GM12878 (cell line): ENCODE results near the gene POGLUT3. TPM values are rescaled to one million over a fixed set of nuclear protein-coding genes. Genes with fewer than 3 reads are reported as not detected.

Experiments
- ATAC-seq: fragments of 200-7000 bp; cut with Tn5 transposase; 3 replicates; pipeline ENCODE4 v1.9.1; 2020; ENCODE audit warnings: mild to moderate bottlenecking, moderate library complexity
- BruUV-seq: library from RNA; stranded (reverse); fragments of 400-500 nt; replicated peaks from 2 replicates; lab custom pipeline; 2021; lab: Mats Ljungman, UMichigan
- CTCF ChIA-PET: fragments of 300-600 bp; sonication (Branson Sonifier 250); formaldehyde crosslinking; extraction: SDS; loops from one replicate; lab custom pipeline; 2021; ENCODE audit warnings: inconsistent platforms; lab: Yijun Ruan, JAX
- POLR2A ChIA-PET: fragments of 350-600 bp; formaldehyde crosslinking; extraction: SDS; loops from one replicate; lab custom pipeline; 2021; ENCODE audit warnings: inconsistent platforms; lab: Charles Lee
- RAD21 ChIA-PET: fragments of 300-600 bp; sonication (Branson Sonifier 250); formaldehyde crosslinking; loops from one replicate; lab custom pipeline; 2023; ENCODE audit warnings: antibody characterized with exemption; ENCODE audit not compliant: unreplicated experiment; lab: Charles Lee
- SMC1A ChIA-PET: fragments of 300-600 bp; sonication (Branson Sonifier 250); formaldehyde crosslinking; loops from one replicate; lab custom pipeline; 2023; ENCODE audit not compliant: unreplicated experiment, uncharacterized antibody; lab: Charles Lee
- DNase-seq: peaks from one replicate; pipeline ENCODE4 v3.0.0-alpha.2; 2011; ENCODE audit warnings: low read depth, low spot score
- FAIRE-seq: peaks from 3 replicates; lab custom pipeline; 2011; peaks lifted over from hg19 to GRCh38; lab: Jason Lieb, UNC
- H2AFZ ChIP-seq: 2 replicates; pipeline ENCODE4 v1.6.0; 2011; ENCODE audit warnings: low read depth, low read length, control low read depth; ENCODE audit not compliant: control insufficient read depth
- H3K27ac ChIP-seq: 2 replicates; pipeline ENCODE4 v1.5.1; 2011; ENCODE audit warnings: control low read depth; ENCODE audit not compliant: control insufficient read depth, insufficient read depth
- H3K27me3 ChIP-seq, 2 experiments: replicated peaks in 1 of 2; 2 replicates each; pipeline versions ENCODE4 v1.6.0 to v1.6.1; 2011; ENCODE audit warnings: low read length in 1 of 2; ENCODE audit not compliant: control insufficient read depth in 2 of 2, insufficient read depth in 2 of 2
- H3K36me3 ChIP-seq, 2 experiments: 2 replicates each; pipeline ENCODE4 v1.5.1; 2011; ENCODE audit warnings: low read length in 1 of 2; ENCODE audit not compliant: control insufficient read depth in 2 of 2, insufficient read depth in 2 of 2
- H3K4me1 ChIP-seq: 2 replicates; pipeline ENCODE4 v1.6.1; 2011; ENCODE audit warnings: mild to moderate bottlenecking, low read length, moderate library complexity, mixed read lengths; ENCODE audit not compliant: control insufficient read depth, insufficient read depth
- H3K4me2 ChIP-seq: 2 replicates; pipeline ENCODE4 v1.6.0; 2011; ENCODE audit warnings: control low read depth; ENCODE audit not compliant: control insufficient read depth, insufficient read depth
- H3K4me3 ChIP-seq: fragments of 200-600 bp; sonication (generic); 2 replicates; pipeline ENCODE4 v1.5.1; 2016
- H3K79me2 ChIP-seq: 2 replicates; pipeline ENCODE4 v1.6.0; 2011; ENCODE audit warnings: low read length; ENCODE audit not compliant: control insufficient read depth, insufficient read depth
- H3K9ac ChIP-seq: 2 replicates; pipeline ENCODE4 v1.8.0; 2011; ENCODE audit warnings: low read length, control low read depth, mixed read lengths; ENCODE audit not compliant: control insufficient read depth, insufficient read depth
- H3K9me3 ChIP-seq: replicated peaks from 3 replicates; pipeline ENCODE4 v1.5.1; 2011; ENCODE audit warnings: mild to moderate bottlenecking, low read length; ENCODE audit not compliant: control insufficient read depth, insufficient read depth
- H4K20me1 ChIP-seq: 2 replicates; pipeline ENCODE4 v1.6.0; 2011; ENCODE audit not compliant: control insufficient read depth, insufficient read depth
- BHLHE40 ChIP-seq, 2 experiments: fragments of 450-650 bp in 1 of 2; IDR thresholded peaks; 2 replicates each; pipeline ENCODE4 v1.6.1; 2011 to 2017; ENCODE audit warnings: low read depth in 2 of 2, borderline replicate concordance in 1 of 2, improper control_type of control experiment in 1 of 2, low read length in 1 of 2, mild to moderate bottlenecking in 1 of 2
- CREB1 ChIP-seq: IDR thresholded peaks from 2 replicates; pipeline ENCODE4 v1.6.1; 2012; ENCODE audit warnings: low read depth, mild to moderate bottlenecking, inconsistent platforms
- EED ChIP-seq: sonication (generic); IDR thresholded peaks from 2 replicates; pipeline ENCODE4 v1.6.1; 2016; ENCODE audit warnings: antibody characterized with exemption, low read depth
- ESRRA ChIP-seq: IDR thresholded peaks from 2 replicates; pipeline ENCODE4 v1.6.1; 2012; ENCODE audit warnings: mild to moderate bottlenecking, low read length, improper control_type of control experiment
- FOXK2 ChIP-seq: fragments of 450-650 bp; IDR thresholded peaks from 2 replicates; pipeline ENCODE4 v1.6.1; 2017; ENCODE audit warnings: mild to moderate bottlenecking, moderate library complexity
- HCFC1 ChIP-seq: fragments of 150-350 bp; IDR thresholded peaks from 2 replicates; pipeline ENCODE4 v1.6.1; 2014; ENCODE audit warnings: low read length
- LARP7 ChIP-seq: fragments of 450-650 bp; IDR thresholded peaks from 2 replicates; pipeline ENCODE4 v1.6.1; 2017; ENCODE audit warnings: mild to moderate bottlenecking
- MTA2 ChIP-seq: fragments of 450-650 bp; IDR thresholded peaks from 2 replicates; pipeline ENCODE4 v1.6.1; 2016; ENCODE audit warnings: low read depth, mild to moderate bottlenecking, moderate library complexity
- NR2C1 ChIP-seq: fragments of 450-650 bp; IDR thresholded peaks from 2 replicates; pipeline ENCODE4 v1.6.1; 2017; ENCODE audit warnings: antibody characterized with exemption, mild to moderate bottlenecking, moderate library complexity
- PAX8 ChIP-seq: fragments of 450-650 bp; IDR thresholded peaks from 2 replicates; pipeline ENCODE4 v1.6.1; 2017; ENCODE audit warnings: mild to moderate bottlenecking, moderate library complexity
- POLR2AphosphoS2 ChIP-seq: IDR thresholded peaks from 2 replicates; pipeline ENCODE4 v1.6.1; 2011; ENCODE audit warnings: low read depth, mild to moderate bottlenecking, low read length, improper control_type of control experiment, moderate library complexity
- POLR2AphosphoS5 ChIP-seq: IDR thresholded peaks from 2 replicates; pipeline ENCODE4 v1.6.1; 2011; ENCODE audit warnings: mild to moderate bottlenecking, low read length, inconsistent platforms
- SP1 ChIP-seq: IDR thresholded peaks from one replicate; pipeline ENCODE4 v1.6.1; 2011; ENCODE audit warnings: low read depth, low read length
- TAF1 ChIP-seq: IDR thresholded peaks from 2 replicates; pipeline ENCODE4 v1.6.1; 2011; ENCODE audit warnings: mild to moderate bottlenecking, low read depth, low read length, borderline replicate concordance
- TARDBP ChIP-seq: IDR thresholded peaks from 2 replicates; pipeline ENCODE4 v1.6.1; 2016; ENCODE audit warnings: borderline replicate concordance
- YBX1 ChIP-seq: fragments of 450-650 bp; IDR thresholded peaks from 2 replicates; pipeline ENCODE4 v1.6.1; 2016; ENCODE audit warnings: antibody characterized with exemption
- ZNF24 ChIP-seq: fragments of 450-650 bp; IDR thresholded peaks from 2 replicates; pipeline ENCODE4 v1.6.1; 2017; ENCODE audit warnings: antibody characterized with exemption, mild to moderate bottlenecking
- WGBS: methylation state at CpG from one replicate; pipeline ENCODE4 v1.1.6; 2016; ENCODE audit warnings: low lambda C conversion rate; ENCODE audit not compliant: insufficient replicate concordance, insufficient coverage; ENCODE audit errors: missing lambda C conversion rate; 5-methylcytosine and 5-hydroxymethylcytosine counted together
- in situ Hi-C: fragments of 300-500 bp; cut with MboI; formaldehyde crosslinking; loops from 9 replicates; pipeline ENCODE4 v1.14.3; 2018; ENCODE audit warnings: mixed read lengths
- intact Hi-C: fragments of 100-400 bp; cut with micrococcal nuclease; formaldehyde crosslinking; loops from one replicate; pipeline ENCODE4 v1.14.2; 2022; ENCODE audit not compliant: unreplicated experiment
- polyA plus RNA-seq, 11 experiments: library from polyadenylated mRNA; depleted of rRNA in 4 of 11; unstranded in 6 of 11; stranded (reverse) in 5 of 11; fragments of >200 nt; fragmentation: Nextera tagmentation in 4 of 11; fragmentation: Illumina TruSeq in 1 of 11; extraction: Ambion mirVana in 4 of 11; extraction: Trizol in 1 of 11; gene quantifications; 1 replicate in 1 of 11; 2 replicates in 10 of 11; pipeline versions ENCODE4 v1.2.1 to v1.2.3, GENCODE V29; 2011 to 2016; ENCODE audit warnings: inconsistent platforms in 2 of 11, missing spikeins in 2 of 11, low read depth in 1 of 11
- total RNA-seq, 4 experiments: library from RNA; depleted of rRNA in 3 of 4; stranded (reverse); fragments of >200 nt in 3 of 4; fragmentation: Illumina TruSeq in 1 of 4; extraction: Trizol in 1 of 4; gene quantifications; 2 replicates each; pipeline versions ENCODE4 v1.2.1 to v1.2.3, GENCODE V29; 2013 to 2021

The POGLUT3 gene
- total and polyA plus RNA-seq, 10 of the 15 experiments (the other 5 are each of a cell fraction or from before 2014, with no cell fraction given), result 3.7 to 21.5 (median 12.9) TPM

DNA sequence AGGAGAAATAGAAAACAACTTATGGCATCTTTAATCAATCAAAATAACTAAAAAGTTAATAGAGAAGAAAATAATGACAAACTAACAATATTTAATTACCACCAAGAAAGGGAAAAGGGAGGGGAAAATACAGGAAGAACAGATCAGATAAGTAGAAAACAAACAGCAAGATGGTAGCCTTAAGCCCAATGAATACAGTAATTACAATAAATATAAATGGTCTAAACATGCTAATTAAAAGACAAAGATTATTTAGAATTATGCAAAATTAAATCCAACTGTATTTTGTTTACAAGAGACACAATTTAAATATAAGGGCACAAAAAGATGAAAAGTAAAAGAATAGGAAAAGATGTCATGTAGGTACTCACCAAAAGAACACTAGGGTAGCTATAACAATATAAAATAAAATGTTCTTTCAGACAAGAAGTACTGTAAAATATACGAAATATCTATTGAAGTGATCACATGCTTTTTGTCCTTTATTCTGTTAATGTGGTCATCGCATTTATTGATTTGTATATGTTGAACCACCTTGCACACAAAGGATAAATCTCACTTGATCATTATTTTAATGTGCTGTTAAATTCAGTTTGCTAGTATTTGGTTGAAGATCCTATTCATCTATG is 44.9 kb downstream of the POGLUT3 start:
- 93% methylated on average over 2 of the region's 2 CpGs for WGBS
- Histone ChIP-seq H3K4me3 (no peak overlapping the region), H3K36me3 (no peaks in the 10 kb centered on the region), H3K4me2 (no peak overlapping the region), H3K9me3 (no peaks in the 10 kb centered on the region; the same call in 2 of the 3 replicates), H3K9ac (no peak overlapping the region), H3K4me1 (no peaks in the 10 kb centered on the region), H3K27me3 (no peaks in the 10 kb centered on the region), H3K27ac (no peak overlapping the region), H4K20me1 (no peaks in the 10 kb centered on the region), H2AFZ (no peak overlapping the region), H3K79me2 (no peaks in the 10 kb centered on the region)
- ChIA-PET RAD21 (no interaction called here), SMC1A (no interaction called here), POLR2A (no interaction called here), CTCF (no interaction called here)
- TF ChIP-seq POLR2AphosphoS2 (no peak), LARP7 (no peak), TARDBP (no peak), EED (no peak), FOXK2 (no peak), MTA2 (no peak), SP1 (no peak), PAX8 (no peak), ESRRA (no peak), ZNF24 (no peak), NR2C1 (no peak), HCFC1 (no peak), BHLHE40 (IDR thresholded peaks at IDR 0.05; ENCODE audit: borderline replicate concordance in 1 of 2, low read depth in 2 of 2, low read length in 1 of 2) (no peak), CREB1 (no peak), TAF1 (no peak), YBX1 (no peak), POLR2AphosphoS5 (no peak)
- intact Hi-C loops (no loop called here), in situ Hi-C loops (no loop called here)
- DNase-seq (no peak), FAIRE-seq (no peak), ATAC-seq (no peak)
- BruUV-seq, result no TSS peak

Other genes starting within 250 kb of the POGLUT3 start
- gene C11orf65, start 30.9 kb downstream of the POGLUT3 start, total RNA-seq (2014; rRNA removed), result 0.90 and 1.5 TPM in 2 replicates
- 2.0 and 3.1 TPM in 2 replicates for gene C11orf65, start 30.9 kb downstream of the POGLUT3 start, total RNA-seq (2014; rRNA removed; fragmentation: Illumina TruSeq; extraction: Trizol)
- gene C11orf65, start 30.9 kb downstream of the POGLUT3 start, total RNA-seq (2021), result 0.21 and 0.87 TPM in 2 replicates
- 1.3 and 2.6 TPM in 2 replicates for gene C11orf65, start 30.9 kb downstream of the POGLUT3 start, polyA plus RNA-seq (2011; rRNA removed)
- gene C11orf65, start 30.9 kb downstream of the POGLUT3 start, polyA plus RNA-seq (2014; fragmentation: Illumina TruSeq; extraction: Trizol), result 0.71 and 0.81 TPM in 2 replicates
- 1 to 10 TPM; 1.4 to 1.5 TPM for gene C11orf65, start 30.9 kb downstream of the POGLUT3 start, polyA plus RNA-seq (2014; fragmentation: Nextera tagmentation; extraction: Ambion mirVana)
- 0.93 and 1.1 TPM in 2 replicates for gene C11orf65, start 30.9 kb downstream of the POGLUT3 start, polyA plus RNA-seq (2014; rRNA removed)
- gene C11orf65, start 30.9 kb downstream of the POGLUT3 start, polyA plus RNA-seq (2016; fragmentation: Nextera tagmentation; extraction: Ambion mirVana), result 1 to 10 TPM; 1.2 TPM
- gene EXPH5, start 95.4 kb upstream of the POGLUT3 start, total RNA-seq (2014; rRNA removed), result 6.6 and 8.5 TPM in 2 replicates
- gene EXPH5, start 95.4 kb upstream of the POGLUT3 start, total RNA-seq (2014; rRNA removed; fragmentation: Illumina TruSeq; extraction: Trizol), result 8.1 and 8.3 TPM in 2 replicates
- 9.2 and 11.1 TPM in 2 replicates for gene EXPH5, start 95.4 kb upstream of the POGLUT3 start, total RNA-seq (2021)
- 8.6 and 10.3 TPM in 2 replicates for gene EXPH5, start 95.4 kb upstream of the POGLUT3 start, polyA plus RNA-seq (2011; rRNA removed)
- gene EXPH5, start 95.4 kb upstream of the POGLUT3 start, polyA plus RNA-seq (2014; fragmentation: Illumina TruSeq; extraction: Trizol), result 2.4 and 2.9 TPM in 2 replicates
- 1 to 10 TPM in 1 of 2 experiments, under 1 TPM in 1; 0.69 to 4.8 TPM for gene EXPH5, start 95.4 kb upstream of the POGLUT3 start, polyA plus RNA-seq (2014; fragmentation: Nextera tagmentation; extraction: Ambion mirVana)
- gene EXPH5, start 95.4 kb upstream of the POGLUT3 start, polyA plus RNA-seq (2014; rRNA removed), result 2.2 and 2.7 TPM in 2 replicates
- gene EXPH5, start 95.4 kb upstream of the POGLUT3 start, polyA plus RNA-seq (2016; fragmentation: Nextera tagmentation; extraction: Ambion mirVana), result 1 to 10 TPM; 2.9 to 3.8 TPM
- gene DDX10, start 166.7 kb upstream of the POGLUT3 start, total RNA-seq (2014; rRNA removed), result 32.3 and 36.3 TPM in 2 replicates
- 51.2 and 53.0 TPM in 2 replicates for gene DDX10, start 166.7 kb upstream of the POGLUT3 start, total RNA-seq (2014; rRNA removed; fragmentation: Illumina TruSeq; extraction: Trizol)
- gene DDX10, start 166.7 kb upstream of the POGLUT3 start, total RNA-seq (2021), result 46.1 and 46.9 TPM in 2 replicates
- 43.4 and 45.9 TPM in 2 replicates for gene DDX10, start 166.7 kb upstream of the POGLUT3 start, polyA plus RNA-seq (2011; rRNA removed)
- gene DDX10, start 166.7 kb upstream of the POGLUT3 start, polyA plus RNA-seq (2014; fragmentation: Illumina TruSeq; extraction: Trizol), result 51.5 and 57.6 TPM in 2 replicates
- 10 to 100 TPM; 20.9 to 31.5 TPM for gene DDX10, start 166.7 kb upstream of the POGLUT3 start, polyA plus RNA-seq (2014; fragmentation: Nextera tagmentation; extraction: Ambion mirVana)
- gene DDX10, start 166.7 kb upstream of the POGLUT3 start, polyA plus RNA-seq (2014; rRNA removed), result 28.6 and 28.7 TPM in 2 replicates
- gene DDX10, start 166.7 kb upstream of the POGLUT3 start, polyA plus RNA-seq (2016; fragmentation: Nextera tagmentation; extraction: Ambion mirVana), result 10 to 100 TPM; 30.5 to 30.7 TPM